GM21515 (cell line): ENCODE measurements around the gene TAPBP.

Source experiments
- ATAC-seq: cut with Tn5 transposase; IDR thresholded peaks from one replicate; pipeline ENCODE4 v1.9.1; 2021; ENCODE audit not compliant: unreplicated experiment

TAPBP gene

DNA sequence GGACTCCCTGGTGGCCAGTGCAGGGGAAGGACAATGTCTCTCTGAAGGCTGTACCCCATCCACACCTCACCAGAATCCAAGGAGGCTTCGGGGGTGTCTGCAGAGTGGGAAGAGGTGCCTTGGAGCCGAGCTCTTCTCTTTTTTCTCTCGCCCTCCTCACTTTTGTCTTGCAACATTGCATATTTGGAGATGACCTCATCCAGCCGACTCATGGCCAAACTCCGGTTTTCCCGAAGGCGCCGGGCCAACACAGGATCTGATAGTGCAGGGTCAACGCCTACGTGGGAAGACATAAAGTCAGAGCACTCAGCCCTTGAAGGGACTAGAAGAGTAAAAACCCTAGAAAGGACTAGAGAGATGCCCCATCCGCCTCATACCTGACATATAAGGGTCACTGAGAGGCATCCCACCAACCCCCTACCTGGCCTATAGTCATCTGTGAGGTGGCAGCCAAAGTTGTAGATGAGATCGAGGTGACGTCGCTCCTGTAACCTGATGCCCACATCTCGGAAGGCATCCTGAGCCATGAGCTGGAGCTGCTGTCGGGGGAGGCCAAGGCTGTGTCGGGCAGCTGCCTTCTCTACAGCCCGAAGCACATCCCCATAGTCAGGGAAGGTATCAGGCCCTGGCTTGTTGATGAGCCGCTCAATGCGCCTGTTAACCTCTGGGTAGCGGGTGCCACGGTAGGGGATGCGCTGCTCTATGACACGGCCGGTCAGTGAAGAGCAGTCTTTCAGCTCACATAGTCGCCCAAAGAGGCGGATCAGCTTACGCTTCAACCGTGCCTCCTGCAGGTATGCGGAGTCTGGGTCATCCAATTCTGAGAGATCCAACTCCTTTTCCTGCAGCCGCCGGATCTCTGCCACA, 6.7 kb upstream of the TAPBP start:
- ATAC-seq, result no peak

DNA sequence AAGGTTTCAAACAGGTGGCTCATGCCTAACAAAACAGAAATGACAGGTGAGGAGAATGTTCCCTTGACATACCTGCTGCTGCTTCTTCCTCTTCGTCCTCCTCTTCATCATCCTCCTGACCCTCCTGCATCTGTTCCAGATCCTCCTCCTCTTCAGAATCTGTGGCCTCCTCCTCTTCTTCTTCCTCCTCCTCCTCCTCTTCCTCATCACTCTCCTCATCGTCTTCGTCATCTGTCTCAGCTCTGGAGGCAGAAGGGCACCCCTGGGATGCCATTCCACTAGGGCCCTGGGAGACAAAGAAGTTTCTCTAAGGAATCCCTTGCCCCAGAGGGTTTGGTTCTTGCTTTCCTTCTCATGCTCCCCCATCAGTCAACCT, 6.0 kb upstream of the TAPBP start:
- ATAC-seq, result no peak

DNA sequence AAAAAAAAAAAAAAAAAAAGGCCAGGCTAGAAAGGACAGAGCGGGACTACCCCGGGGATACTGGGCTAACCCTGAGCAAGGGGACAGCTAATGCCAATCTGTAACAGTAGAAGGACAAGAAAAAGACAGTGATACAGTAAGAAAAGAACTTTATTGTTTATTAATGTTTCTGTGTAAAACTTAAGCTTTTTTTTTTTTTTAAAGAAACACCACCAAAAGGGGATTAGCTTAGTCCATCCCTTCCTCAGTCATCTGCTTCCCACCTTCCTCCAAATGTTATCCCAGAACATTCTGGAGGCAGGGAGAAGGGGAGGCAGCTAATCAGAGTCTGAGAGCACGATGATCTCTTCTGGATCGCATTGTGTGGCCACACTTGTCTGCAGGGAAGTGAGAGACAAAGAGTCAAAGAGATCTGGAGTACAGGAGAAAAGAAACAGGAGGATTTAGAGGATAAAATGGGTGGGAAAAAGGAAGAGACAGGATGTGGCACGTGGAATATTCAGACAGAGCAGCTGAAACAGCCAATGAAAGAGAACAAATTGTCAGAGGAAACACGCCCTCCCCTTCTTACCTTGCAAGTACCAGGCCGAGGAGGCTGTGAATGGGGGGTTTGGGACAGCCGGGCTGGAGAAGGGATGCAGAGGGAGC, 4.7 kb upstream of the TAPBP start:
- no peak for ATAC-seq

DNA sequence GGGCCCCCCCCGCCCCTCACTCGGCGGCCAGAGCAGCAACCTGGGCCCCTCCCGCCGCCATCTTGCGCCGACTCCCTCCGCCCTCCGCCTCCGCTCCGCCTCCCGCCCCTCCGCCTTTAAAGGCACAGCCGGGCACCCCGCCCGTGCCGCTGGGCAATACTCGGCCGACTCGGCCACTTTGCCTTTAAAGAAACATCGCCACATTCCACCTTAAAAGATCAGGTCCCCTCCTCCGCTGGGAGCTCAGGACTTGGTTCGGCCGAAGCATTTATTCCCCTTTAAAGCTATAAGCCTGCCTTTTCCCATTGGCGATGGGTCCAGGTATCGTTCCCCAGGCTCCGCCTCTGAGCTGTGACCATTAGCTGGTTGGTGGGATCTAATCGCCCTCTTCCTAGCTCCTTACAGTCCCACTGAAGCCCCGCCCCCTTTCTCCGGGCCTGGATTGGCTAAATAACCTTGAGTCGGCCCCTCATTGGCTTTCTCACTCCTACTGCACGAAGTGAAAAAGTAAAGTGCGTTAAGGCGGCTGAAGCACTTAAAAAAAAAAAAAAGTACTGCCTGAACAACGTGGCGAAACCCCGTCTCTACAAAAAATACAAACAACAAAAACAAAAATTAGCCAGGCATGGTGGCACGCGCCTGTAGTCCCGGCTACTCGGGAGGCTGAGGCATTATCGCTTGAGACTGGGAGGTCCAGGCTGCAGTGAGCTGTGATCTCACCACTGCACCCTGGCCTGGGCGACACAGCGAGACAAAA, 4.0 kb upstream of the TAPBP start, which contains the start of gene ZBTB22:
TSS of gene ZBTB22 (minus strand) at position 76 of the 757 bp plus-strand sequence. CDS start 828 bp downstream, outside the sequence.
- ATAC-seq, result peak; percentile 42

DNA sequence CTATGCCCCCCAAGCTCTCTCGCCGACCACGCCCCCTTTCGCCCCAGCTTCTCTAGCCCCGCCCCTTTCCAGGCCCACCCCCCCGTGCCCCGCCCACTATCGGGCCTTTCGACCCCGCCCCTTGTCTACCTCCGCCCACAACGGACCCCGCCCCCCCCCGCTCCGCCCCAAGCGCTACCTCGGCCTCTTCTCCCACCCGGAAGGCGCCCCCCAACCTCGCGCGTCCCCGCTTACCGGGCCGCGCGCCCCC, 3.5 kb upstream of the TAPBP start:
- ATAC-seq, result no peak

DNA sequence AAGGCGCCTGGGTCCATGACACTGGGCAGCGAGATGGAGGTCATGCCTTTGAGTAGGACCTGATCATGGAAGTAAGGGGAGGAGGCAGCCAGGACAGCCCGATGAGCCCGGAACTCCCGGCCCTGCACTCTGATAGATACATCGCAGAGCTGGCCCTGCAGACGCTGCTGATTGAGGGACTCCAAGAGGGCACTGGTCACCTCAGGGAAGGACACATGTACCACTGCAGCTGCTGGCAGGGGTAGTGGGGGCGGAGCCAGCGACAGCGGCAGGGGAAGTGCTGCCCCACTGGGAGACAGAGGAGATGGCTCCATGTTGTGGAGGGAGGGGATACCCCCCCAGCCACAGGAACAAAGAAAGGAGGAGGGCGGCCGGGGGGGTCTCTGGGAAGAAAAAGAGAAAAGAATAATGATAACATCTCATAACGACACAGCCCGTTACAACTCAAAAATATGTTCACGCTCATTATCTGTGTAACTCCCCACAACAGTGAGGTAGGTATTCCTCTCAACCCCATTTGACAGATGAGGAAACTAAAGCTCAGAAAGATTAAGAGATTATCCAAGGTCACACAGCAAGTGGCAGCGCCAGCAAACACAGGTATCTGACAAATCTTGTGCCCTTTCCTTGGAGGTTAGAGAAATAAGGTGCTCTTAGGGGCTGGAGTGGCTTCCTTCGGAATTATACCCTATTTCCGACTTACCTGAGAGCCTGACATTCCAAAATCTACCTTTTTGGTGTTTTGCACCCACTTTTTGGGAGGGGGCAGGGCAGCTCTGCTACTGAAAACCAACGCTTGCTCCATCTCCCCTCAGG, 2.9 kb upstream of the TAPBP start:
- no peak for ATAC-seq

DNA sequence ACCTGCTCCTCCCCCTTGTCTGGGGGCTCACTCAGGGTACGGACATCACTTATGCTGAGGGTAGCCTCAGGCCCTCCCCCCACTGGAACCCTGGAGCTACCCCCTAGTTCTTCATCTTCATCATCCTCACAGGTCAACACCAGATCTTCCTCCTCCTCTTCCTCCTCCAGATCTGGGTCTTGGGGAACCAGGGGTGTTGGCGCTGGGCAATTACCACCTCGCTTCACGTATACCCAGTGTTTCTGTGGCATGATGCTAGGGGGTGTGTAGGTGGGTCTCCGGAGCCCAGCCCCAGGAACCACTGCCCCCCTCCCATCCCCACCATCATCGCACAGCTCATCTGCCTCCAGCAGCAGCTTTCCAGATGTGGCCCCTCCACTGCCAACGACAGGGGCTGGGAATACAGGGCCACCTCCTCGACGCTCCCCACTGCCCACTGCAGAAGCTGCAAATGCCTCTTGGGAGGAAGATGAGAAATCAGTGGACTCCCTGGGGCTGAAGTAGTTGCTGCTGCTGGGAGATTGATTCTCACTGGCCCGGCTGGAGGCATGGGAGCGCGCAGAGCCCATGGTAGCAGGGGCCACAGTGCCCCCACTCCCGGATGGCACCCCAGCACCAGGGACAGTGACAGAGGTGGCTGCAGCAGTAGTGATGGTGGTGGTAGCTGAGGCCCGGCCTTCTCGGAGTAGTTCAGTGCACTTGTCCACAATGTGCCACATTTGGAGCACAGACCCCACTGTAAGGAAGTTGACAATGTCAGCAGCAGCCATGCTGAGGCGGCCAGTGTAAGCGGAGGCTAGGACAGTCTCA, 2.1 kb upstream of the TAPBP start:
- ATAC-seq, result no peak

DNA sequence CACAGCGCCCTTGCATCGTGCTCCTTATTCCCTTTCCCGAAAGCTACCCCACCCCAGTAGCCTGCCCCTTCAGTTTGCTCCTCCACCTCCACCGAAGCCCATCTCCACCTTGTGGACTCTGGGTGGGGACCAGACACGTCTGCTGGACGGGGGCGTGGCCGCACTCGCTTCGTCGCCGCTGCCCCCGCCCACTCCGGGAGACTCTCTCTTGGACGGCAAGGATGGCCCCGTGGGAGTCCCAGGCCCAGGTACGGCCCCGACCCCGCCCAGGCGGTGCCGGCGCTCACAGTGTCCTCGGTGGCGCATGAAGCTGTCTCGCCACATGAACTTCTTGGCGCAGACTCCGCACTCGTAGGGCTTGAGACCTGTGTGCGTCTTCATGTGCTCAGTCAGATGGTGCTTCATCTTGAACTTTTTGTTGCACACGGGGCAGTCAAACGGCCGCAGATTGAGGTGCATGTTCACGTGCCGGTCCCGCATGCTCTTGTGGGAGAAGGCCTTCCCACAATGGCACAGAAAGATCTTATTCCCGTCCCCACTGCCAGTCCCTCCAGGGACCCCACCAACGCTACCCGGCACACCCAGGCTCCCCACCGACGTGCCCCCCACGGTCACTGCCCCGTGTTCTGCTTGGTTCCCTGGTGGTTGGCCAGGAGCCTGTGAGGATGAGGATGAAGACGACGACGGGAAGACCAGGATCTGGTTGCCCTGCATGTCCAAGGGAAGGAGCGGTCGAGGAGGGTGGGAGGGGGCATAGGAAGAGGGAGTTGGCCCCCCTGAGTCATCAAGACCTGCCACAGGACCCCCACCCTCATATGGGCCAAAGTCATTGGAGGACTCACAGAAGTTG, 1.3 kb upstream of the TAPBP start:
- ATAC-seq, result no peak

DNA sequence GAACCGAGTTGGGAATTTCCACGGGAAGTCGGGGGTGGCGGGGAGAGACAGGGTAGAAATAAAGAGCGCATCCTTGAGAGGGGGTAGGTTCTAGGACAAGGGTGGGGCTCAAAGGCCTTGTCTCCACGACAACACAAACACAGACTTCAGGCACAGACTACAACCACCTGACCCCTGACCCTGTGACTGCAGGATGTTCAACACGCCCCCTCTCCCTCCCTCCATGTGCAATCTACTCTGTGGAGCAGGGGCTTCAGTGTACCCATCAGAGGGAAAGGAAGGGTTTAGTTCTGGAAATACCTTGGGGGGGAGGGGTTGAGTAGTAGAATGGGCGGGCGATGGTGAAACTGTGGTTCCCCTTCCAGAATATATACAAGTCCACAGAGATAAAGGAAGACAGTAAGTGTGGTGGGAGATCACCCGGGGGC, 651 bp upstream of the TAPBP start:
- no peak for ATAC-seq

DNA sequence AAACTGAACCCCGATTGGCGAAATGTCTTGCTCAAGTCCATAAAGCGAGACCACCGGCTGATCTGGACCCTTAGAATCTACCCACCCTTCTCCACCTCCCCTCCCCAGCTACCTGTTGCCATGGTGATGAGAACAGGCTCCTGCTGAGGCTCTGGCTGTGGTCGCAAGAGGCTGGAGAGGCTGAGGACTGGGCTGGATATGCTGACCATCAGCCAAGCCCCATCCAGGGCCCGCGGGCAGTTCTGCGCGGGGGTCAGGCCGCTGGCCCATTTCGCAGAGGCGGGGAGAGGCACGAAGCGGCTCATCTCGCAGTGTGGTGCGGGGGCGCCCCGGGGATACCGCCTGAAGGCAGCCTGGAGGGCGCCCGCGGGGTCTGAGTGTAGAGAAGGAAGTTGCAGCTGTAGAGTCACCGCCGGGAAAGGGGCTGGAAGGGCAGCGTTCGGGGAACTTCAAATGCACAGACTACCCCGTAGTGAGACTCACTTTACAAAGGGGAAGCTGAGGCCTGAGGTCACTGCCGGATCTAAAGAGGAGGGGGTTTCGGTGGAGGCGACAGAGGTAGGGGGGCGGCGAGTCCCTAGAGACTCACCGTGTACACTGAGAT, 671 bp downstream of the TAPBP start:
- peak; percentile 1 for ATAC-seq

DNA sequence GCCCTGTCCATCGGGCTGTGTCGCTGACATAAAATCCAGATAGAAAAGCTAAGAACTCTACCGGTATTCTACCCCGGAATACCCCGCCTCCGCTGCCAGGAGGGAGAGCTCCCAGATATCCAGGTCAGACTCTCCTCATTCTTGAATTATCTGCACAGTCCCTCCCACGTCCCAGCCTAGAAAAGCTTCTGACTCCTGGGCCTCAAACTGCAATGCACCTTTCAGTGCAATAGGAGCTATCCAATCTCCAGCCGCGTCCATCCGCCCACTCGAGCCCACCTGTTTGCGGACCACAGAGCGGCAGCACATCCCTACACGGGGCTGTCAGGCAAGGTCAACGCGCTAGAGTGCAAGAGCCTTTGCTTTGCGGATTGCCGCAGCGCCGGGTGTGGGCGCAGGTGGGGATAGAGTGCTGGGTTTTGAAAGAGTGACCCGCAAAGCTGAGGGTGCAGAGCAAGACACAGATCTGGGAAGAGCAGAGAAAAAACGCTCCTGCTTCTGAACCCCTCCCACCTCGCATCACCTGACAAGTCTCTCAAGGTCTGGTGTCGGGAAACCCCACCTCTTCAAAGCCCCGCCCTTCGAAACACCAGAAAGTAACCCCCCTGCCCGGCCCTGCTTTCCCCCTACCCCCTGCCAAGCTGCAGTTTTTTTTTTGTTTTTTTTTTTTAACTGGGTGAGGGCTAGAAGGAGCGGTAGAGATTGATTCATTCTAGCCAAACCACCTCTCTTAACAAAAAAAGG, 1.3 kb downstream of the TAPBP start:
- peak; percentile 28 for ATAC-seq

DNA sequence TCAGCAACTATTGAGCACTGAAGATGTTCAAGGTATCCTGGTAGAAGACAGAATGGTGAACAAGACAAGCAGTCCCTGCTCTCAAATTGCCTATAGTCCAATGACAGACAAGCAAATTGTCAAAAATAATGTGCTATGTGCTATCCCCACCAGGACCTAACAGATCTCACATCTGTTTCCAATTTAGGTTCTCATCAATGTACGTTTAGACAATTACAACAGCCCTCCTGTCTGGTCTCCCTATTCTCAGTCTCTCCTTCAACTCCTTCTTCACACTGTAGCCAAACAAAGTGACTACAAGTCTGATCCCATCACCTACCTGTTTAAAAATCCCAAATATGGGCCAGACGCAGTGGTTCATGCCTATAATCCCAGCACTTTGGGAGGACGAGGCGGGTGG, 7.5 kb downstream of the TAPBP start:
- ATAC-seq, result no peak

DNA sequence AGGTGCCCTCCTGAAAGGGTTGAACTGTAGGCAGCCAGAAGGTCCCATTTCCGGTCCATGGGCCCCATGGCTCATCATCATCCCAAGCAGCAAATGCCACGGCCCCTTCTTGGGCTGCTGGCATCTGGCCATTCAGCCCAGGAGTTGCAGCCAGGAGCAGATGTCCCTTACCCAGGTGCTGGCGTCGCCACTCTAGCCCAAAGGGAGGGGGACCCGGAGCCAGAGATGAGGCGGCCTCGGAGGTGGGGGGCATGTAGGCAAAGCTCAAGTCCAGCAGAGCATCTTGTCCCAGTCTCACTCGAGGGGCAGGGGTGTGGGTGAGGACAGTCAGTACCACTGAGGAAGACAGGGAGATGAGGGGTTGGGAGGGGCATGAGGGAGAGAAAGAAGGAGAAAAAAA, 8.8 kb downstream of the TAPBP start:
- ATAC-seq, result no peak

DNA sequence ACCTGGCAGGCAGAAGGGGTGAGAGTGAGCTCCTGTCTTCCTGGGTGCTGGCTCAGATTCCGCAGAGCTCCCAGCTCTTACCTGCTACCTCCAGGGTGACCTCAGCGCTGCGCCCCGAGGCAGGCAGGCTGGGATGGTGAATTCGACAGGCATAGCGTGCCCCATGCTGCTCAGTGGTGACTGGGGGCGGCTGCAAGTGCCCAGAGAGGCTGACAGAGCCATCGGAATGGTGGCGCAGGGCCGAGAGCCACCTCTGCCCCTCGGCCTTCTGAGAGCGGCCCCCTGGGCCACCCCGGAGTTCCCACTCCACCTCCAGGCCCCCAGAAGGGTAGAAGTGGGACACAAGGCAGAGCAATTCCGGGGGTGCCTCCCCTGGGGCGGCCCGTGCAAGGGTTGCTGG, 9.7 kb downstream of the TAPBP start:
- ATAC-seq, result no peak

DNA sequence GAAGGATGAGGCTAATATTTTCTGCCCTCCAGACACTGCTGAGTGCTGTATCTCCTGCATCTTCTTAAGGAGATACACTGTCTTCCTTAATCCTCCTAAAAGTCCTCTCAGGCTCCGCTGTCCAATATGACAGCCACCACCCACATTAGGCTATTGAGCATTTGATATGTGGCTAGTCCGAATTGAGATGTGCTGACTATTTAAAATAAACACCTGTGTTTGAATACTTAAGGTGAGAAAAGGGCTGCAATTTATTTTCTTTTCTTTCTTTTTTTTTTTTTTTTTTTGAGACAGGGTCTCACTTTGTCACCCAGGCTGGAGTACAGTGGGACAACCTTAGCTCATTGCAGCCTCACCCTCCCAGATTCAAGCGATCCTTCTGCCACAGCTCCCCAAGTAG, 12.0 kb downstream of the TAPBP start:
- ATAC-seq, result no peak

DNA sequence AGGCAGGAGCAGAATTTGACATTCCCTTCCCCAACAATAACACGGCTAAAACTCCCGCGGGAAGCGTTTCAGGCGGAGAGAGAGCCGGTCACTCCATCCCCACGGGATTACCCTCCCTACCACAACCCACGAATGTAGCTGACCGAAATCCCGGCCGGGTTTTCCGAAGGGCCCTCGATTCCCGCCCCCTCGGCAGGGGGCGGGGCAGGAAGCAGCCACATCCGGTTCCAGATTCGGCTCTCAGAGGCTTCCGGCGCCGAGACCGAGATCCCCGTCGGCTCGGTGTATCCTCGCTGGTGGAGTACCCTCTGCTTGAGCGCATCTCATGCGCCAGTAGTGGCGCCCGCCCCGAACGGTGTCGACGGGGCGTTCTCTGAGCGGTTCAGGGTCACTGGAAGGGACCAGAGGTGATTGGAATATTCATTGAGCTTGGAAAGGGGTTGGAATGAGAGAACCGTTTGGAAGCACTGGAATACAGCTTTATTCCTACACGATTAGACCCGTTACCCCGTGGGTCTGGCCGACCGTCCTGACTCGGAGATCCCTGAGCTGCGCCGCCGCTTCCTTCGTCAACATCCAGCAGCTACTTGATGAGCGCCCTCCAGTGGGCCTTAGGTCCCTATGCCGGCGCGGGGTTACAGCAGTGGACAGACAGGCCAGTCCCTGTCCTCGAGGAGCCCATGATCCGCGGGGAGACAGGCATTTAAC, 14.5 kb downstream of the TAPBP start:
- peak; percentile 63 for ATAC-seq

DNA sequence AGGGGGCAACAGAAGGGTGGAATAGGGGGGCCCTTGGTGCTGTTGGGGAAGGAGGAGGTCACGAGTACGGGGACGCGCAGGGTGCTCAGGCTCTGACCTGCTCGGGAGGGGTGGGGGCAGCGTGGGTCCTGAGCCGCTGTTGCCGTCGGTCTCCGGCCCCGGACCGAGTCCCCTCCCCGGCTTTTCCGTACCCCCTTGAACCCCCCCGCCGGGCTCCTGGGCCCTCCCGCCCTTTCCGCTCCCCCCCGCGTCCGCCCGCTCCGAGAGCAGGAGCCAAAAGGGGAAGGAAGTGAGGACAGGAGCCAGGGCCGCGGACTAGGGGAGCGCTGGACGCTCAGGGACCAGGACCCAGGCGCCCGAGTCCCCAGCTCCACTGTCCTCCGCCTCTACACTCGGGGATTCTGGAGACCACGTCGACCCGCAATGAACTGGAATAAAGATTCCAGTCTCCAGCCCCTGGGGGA, 15.1 kb downstream of the TAPBP start, which contains the start of gene RGL2:
TSS of gene RGL2 (minus strand) at position 170 of the 464 bp plus-strand sequence. CDS start 332 bp downstream, outside the sequence.
- ATAC-seq, result peak; percentile 24
